Activated CD4-positive, alpha-beta T cell treated with anti-CD3 and anti-CD28 coated beads, Interleukin-2, Interleukin-6, amounts not matched to agents 100 ng/mL and 50 ng/mL, durations not matched to agents 16 hours and 8 hours (primary cell): ENCODE results near the gene GRN.
A peak's percentile ranks its signal among the peaks of the same experiment; 100 is the strongest.

Source experiments
- DNase-seq: peaks from one replicate; pipeline ENCODE4 v3.0.0-alpha.2; 2020

The GRN gene

GRCh38 chr17:44344939-44345453, at the start of gene GRN:
Gene GRN (plus strand): TSS chr17:44345302. CDS start chr17:44349165, 3,863 bp downstream.
- DNase-seq: peak; percentile 93

GRCh38 chr17:44297975-44298374, 47.1 kb upstream of the GRN start:
- no peak for DNase-seq

- DNase-seq: no peak
Observed at GRCh38 chr17:44304651-44305050, 40.5 kb upstream of the GRN start.

GRCh38 chr17:44307387-44308186, 37.5 kb upstream of the GRN start:
- DNase-seq: no peak

GRCh38 chr17:44308320-44308818, 36.7 kb upstream of the GRN start, which contains the start of gene RUNDC3A:
Gene RUNDC3A (plus strand): TSS chr17:44308601. CDS start chr17:44308833, 232 bp downstream.
- peak; percentile 76 for DNase-seq

- no peak for DNase-seq
Observed at GRCh38 chr17:44308865-44309264, 36.2 kb upstream of the GRN start.

- DNase-seq: no peak
Observed at GRCh38 chr17:44309472-44309871, 35.6 kb upstream of the GRN start.

GRCh38 chr17:44310188-44310587, 34.9 kb upstream of the GRN start:
- DNase-seq: no peak

GRCh38 chr17:44310609-44311376, 34.3 kb upstream of the GRN start:
- no peak for DNase-seq

GRCh38 chr17:44311562-44312181, 33.4 kb upstream of the GRN start:
- no peak for DNase-seq

GRCh38 chr17:44312396-44313104, 32.6 kb upstream of the GRN start:
- no peak for DNase-seq

- no peak for DNase-seq
Observed at GRCh38 chr17:44314031-44314430, 31.1 kb upstream of the GRN start.

GRCh38 chr17:44314524-44314868, 30.6 kb upstream of the GRN start:
- no peak for DNase-seq

GRCh38 chr17:44314869-44315661, 30.0 kb upstream of the GRN start:
- peak; percentile 55 for DNase-seq

GRCh38 chr17:44315760-44316731, 29.1 kb upstream of the GRN start:
- no peak for DNase-seq

GRCh38 chr17:44317545-44317944, 27.6 kb upstream of the GRN start:
- no peak for DNase-seq

- DNase-seq: no peak
Observed at GRCh38 chr17:44318077-44318892, 26.8 kb upstream of the GRN start.

GRCh38 chr17:44320066-44320465, 25.0 kb upstream of the GRN start:
- DNase-seq: no peak
